GM06990 (cell line): ENCODE measurements around the gene AFF1.

Experiments
- DNase-seq: peaks from one replicate; pipeline ENCODE4 v3.0.0-alpha.2; 2011; ENCODE audit not compliant: insufficient read length; ENCODE audit errors: extremely low read depth
- H3K27me3 ChIP-seq: replicated peaks from 2 replicates; pipeline ENCODE4 v1.6.0; 2011; ENCODE audit warnings: low read length; ENCODE audit not compliant: control insufficient read depth, insufficient read depth
- H3K36me3 ChIP-seq: 2 replicates; pipeline ENCODE4 v1.5.1; 2011; ENCODE audit warnings: low read length; ENCODE audit not compliant: control insufficient read depth, insufficient read depth
- H3K4me3 ChIP-seq: replicated peaks from 2 replicates; pipeline ENCODE4 v1.5.1; 2011; ENCODE audit warnings: low read depth, mild to moderate bottlenecking, control low read depth, low read length
- CTCF ChIP-seq: IDR thresholded peaks from 2 replicates; pipeline ENCODE4 v1.5.1; 2011; ENCODE audit warnings: low read length, control low read depth, mild to moderate bottlenecking, inconsistent platforms; ENCODE audit not compliant: insufficient read depth, poor library complexity, severe bottlenecking

The AFF1 gene

GRCh38 chr4:87049508-87049907 lies 114.7 kb downstream of the AFF1 start:
- Histone ChIP-seq H3K36me3 (peaks cover 12% of the 10 kb centered on the region), H3K27me3 (no peaks in the 10 kb centered on the region), H3K4me3 (no peak overlapping the region)
- DNase-seq: no peak
- TF ChIP-seq CTCF: no peak

GRCh38 chr4:87050596-87050995 lies 115.8 kb downstream of the AFF1 start:
- H3K27me3 ChIP-seq: no peaks in the 10 kb centered on the region
- TF ChIP-seq CTCF: no peak
- H3K36me3 ChIP-seq: peaks cover 12% of the 10 kb centered on the region
- H3K4me3 ChIP-seq: no peak overlapping the region
- no peak for DNase-seq

GRCh38 chr4:87051121-87051713 lies 116.4 kb downstream of the AFF1 start:
- H3K4me3 ChIP-seq: no peak overlapping the region
- peaks cover 12% of the 10 kb centered on the region for H3K36me3 ChIP-seq
- H3K27me3 ChIP-seq: no peaks in the 10 kb centered on the region
- TF ChIP-seq CTCF: no peak
- DNase-seq: no peak

- no peak for DNase-seq
- Histone ChIP-seq H3K4me3 (no peak overlapping the region), H3K36me3 (peaks cover 4% of the 10 kb centered on the region), H3K27me3 (no peaks in the 10 kb centered on the region)
- no peak for TF ChIP-seq CTCF
These were observed 117.8 kb downstream of the AFF1 start for GRCh38 chr4:87052615-87053014.

GRCh38 chr4:87053176-87053658 lies 118.4 kb downstream of the AFF1 start:
- DNase-seq: no peak
- Histone ChIP-seq H3K4me3 (no peak overlapping the region), H3K36me3 (peaks cover 4% of the 10 kb centered on the region), H3K27me3 (no peaks in the 10 kb centered on the region)
- no peak for TF ChIP-seq CTCF
